ENCODE measurements around the gene MYL9. TPM values are rescaled to one million over a fixed set of nuclear protein-coding genes. Genes with fewer than 3 reads are reported as not detected.

Gene MYL9
- 7.6 and 13.1 TPM in 2 replicates for total RNA-seq

DNA sequence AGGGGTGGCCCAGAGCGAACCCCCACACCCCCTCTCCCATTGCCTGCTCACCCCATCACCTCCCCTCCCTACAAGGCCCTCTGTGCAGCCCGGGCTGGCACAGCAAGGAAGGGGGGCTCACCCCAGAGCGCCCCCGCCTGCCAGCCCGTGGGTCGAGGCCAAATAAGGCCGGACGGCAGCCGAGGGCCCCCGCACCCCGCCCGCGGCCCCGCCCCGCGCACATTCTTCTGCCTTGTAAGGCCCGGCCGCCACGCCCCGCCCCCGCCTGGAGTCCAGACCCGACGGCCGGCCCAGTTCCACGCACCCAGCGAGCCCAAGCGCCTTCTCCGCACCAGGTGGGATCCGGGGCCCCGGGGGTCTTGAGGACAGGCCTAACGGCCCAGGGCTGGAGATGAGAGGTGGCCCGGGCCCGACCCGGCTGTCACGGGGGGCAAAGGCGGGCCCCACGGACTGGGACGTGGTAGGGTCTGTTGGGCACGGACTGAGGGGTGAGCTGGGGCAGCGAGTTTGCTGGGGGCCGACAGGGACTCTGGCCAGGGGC lies at the start of gene MYL9:
Gene MYL9 (plus strand): TSS at position 293 of the 541 bp plus-strand sequence. CDS start 3,366 bp downstream, outside the sequence.

GRCh38 chr20:36573103-36573797 lies 31.9 kb downstream of the MYL9 start, which contains the start of gene TGIF2:
TSS of gene TGIF2 (plus strand) at chr20:36573597. CDS start at chr20:36578775, 5,178 bp downstream.

Small RNA genes lying within 50 kb of the gene (small RNA-seq; reads per million reads assigned to genes)
- gene RF00017: not detected

Other genes starting within 250 kb of the MYL9 start
- gene DLGAP4, start 235.2 kb upstream of the MYL9 start, total RNA-seq: 29.7 and 31.4 TPM in 2 replicates
- 23.6 and 30.4 TPM in 2 replicates for gene TGIF2, start 32.1 kb downstream of the MYL9 start, total RNA-seq
- gene RAB5IF, start 64.3 kb downstream of the MYL9 start, total RNA-seq: 86.9 and 111 TPM in 2 replicates
- 0.10 TPM in 1 of 2 replicates, not detected in the other for gene SLA2, start 104.7 kb downstream of the MYL9 start, total RNA-seq
- gene NDRG3, start 204.6 kb downstream of the MYL9 start, total RNA-seq: 18.0 and 25.7 TPM in 2 replicates
- 13.1 and 19.2 TPM in 2 replicates for gene DSN1, start 232.2 kb downstream of the MYL9 start, total RNA-seq

Data from vein endothelial cell (primary cell).